Activated CD8-positive, alpha-beta T cell treated with anti-CD3 and anti-CD28 coated beads, Interleukin-2, amount 10 ng/mL, durations not matched to agents 7 days and 5 days (primary cell): ENCODE results near the gene GOSR2. TPM values are rescaled to one million over a fixed set of nuclear protein-coding genes. Genes with fewer than 3 reads are reported as not detected.
"Not testable (repeated sequence)": the region's sequence is repeated elsewhere in the genome, so short reads cannot be mapped to it uniquely, and the experiment has no call there.

Experiments used
- ATAC-seq: fragments of 150-1000 bp; cut with Tn5 transposase; one replicate; pipeline ENCODE4 v1.10.0; 2021; ENCODE audit warnings: moderate library complexity
- CTCF ChIA-PET: fragments of 350-600 bp; sonication (Branson Sonifier 250); formaldehyde crosslinking; loops from one replicate; lab custom pipeline; 2021; ENCODE audit warnings: antibody characterized with exemption; lab: Charles Lee
- POLR2A ChIA-PET: fragments of 350-600 bp; sonication (Branson Sonifier 250); formaldehyde crosslinking; loops from one replicate; lab custom pipeline; 2021; ENCODE audit warnings: antibody characterized with exemption; lab: Charles Lee
- DNase-seq: peaks from one replicate; pipeline ENCODE4 v3.0.0-alpha.2; 2020
- H3K27ac Mint-ChIP-seq: one replicate; pipeline ENCODE4 v1.8.0; 2021; ENCODE audit warnings: mild to moderate bottlenecking, mixed read lengths
- H3K27me3 Mint-ChIP-seq: one replicate; pipeline ENCODE4 v1.8.0; 2021; ENCODE audit warnings: low read depth, mixed read lengths
- H3K36me3 Mint-ChIP-seq: one replicate; pipeline ENCODE4 v1.8.0; 2021; ENCODE audit warnings: low read depth, mixed read lengths
- H3K4me1 Mint-ChIP-seq: one replicate; pipeline ENCODE4 v1.8.0; 2021; ENCODE audit warnings: low read depth, mixed read lengths
- H3K4me3 Mint-ChIP-seq: one replicate; pipeline ENCODE4 v1.8.0; 2021; ENCODE audit warnings: mild to moderate bottlenecking, mixed read lengths
- H3K9me3 Mint-ChIP-seq: one replicate; pipeline ENCODE4 v1.8.0; 2022; ENCODE audit warnings: mixed read lengths; ENCODE audit not compliant: insufficient read depth
- total RNA-seq, 2 experiments: library from RNA; stranded (reverse); gene quantifications; one replicate each; pipeline ENCODE4 v1.2.3, GENCODE V29; 2021

GOSR2 gene
- total RNA-seq, 2 experiments from 2014 or later: 50.6 to 51.5 TPM

DNA sequence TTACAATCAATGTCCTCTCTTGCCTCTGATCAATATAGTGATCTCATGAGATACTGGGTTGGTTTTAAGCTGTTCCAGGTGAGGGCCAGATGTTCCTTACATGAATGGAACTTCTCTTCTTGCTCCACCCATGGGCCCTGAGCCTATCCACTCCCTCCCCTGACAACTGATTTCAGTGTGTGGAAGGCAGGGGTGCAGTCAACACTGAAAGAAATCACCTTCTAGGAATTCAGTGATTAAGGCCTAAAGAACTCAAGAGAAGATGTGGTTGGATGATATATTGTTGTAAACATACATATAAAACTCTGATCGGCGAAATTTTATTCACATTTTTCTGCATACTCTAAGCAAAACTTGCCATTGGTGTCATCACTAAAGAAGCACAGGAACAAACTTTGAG is 6.7 kb upstream of the GOSR2 start:
- ATAC-seq (no peak), DNase-seq (no peak)
- Mint-ChIP-seq H3K4me1 (no peaks in the 10 kb centered on the region), H3K4me3 (no peak overlapping the region), H3K27ac (no peak overlapping the region), H3K27me3 (no peaks in the 10 kb centered on the region), H3K36me3 (no peaks in the 10 kb centered on the region), H3K9me3 (no peaks in the 10 kb centered on the region)
- ChIA-PET CTCF (no interaction called here), POLR2A (no interaction called here)

DNA sequence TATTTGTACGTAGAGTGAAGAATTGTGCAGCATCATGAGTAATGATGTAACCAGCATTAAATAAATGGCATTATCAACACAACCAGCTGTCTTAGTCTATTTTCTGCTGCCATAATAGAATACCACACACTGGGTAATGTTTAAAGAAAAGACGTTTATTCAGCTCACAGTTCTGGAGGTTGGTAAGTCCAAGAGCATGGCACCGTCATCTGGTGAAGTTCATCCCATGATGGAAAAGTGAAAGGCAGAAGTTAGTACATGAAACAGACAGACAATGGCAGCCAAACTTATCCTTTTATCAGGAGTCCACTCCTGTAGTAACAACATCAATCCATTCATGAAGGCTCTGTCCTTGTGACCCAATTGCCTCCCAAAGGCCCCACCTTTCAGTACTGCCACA is 6.3 kb upstream of the GOSR2 start:
- H3K27me3 Mint-ChIP-seq: no peaks in the 10 kb centered on the region
- no peaks in the 10 kb centered on the region for H3K4me1 Mint-ChIP-seq
- H3K27ac Mint-ChIP-seq: no peak overlapping the region
- ATAC-seq (no peak), DNase-seq (no peak)
- H3K4me3 Mint-ChIP-seq: no peak overlapping the region
- H3K36me3 Mint-ChIP-seq: no peaks in the 10 kb centered on the region
- no peaks in the 10 kb centered on the region for H3K9me3 Mint-ChIP-seq
- CTCF ChIA-PET: no interaction called here
- POLR2A ChIA-PET: no interaction called here

DNA sequence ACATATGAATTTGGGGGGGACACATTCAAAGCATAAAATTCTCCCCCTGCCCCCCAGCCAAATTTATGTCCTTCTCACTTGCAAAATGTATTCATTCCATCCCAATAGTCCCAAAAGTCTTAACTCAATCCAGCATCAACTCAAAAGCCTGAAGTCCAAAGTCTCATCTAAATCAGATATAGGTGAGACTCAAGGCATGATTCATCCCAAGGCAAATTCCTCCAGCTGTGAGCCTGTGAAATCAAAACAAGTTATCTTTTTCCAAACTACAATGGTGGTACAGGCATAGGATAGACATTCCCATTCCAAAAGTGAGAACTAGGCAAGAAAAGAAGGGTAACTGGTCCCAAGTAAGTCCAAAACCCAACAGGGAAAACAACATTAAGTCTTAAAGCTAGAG is 5.9 kb upstream of the GOSR2 start:
- DNase-seq: no peak
- no peak overlapping the region for H3K27ac Mint-ChIP-seq
- no peak for ATAC-seq
- ChIA-PET POLR2A (no interaction called here), CTCF (interaction anchor here (2.6 kb wide), 1 partner anchor 25 kb away, joined by 11 read pairs; no protein-coding TSS in a partner anchor)
- H3K4me1 Mint-ChIP-seq: peaks cover 4% of the 10 kb centered on the region
- H3K27me3 Mint-ChIP-seq: no peaks in the 10 kb centered on the region
- no peaks in the 10 kb centered on the region for H3K9me3 Mint-ChIP-seq
- no peaks in the 10 kb centered on the region for H3K36me3 Mint-ChIP-seq
- H3K4me3 Mint-ChIP-seq: no peak overlapping the region

DNA sequence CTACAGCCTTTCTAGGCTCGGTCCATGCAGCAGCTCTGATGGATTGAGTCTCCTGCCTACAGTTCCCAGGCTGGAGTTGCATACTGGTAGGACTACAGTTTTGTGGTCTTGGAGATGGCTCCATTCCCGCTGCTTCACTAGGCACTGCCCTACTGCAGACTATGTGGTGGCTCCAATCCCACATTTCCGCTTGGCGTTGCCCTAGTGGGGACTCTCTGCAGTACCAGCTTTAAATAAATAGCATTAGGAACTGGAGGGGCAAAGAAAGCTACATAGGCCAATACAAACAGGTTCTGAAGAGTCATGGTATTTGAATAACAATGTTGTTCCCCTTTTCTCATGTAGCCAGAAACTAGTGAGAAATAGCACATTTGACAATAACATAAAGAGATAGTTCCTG is 5.4 kb upstream of the GOSR2 start:
- no peak overlapping the region for H3K4me3 Mint-ChIP-seq
- no peak overlapping the region for H3K27ac Mint-ChIP-seq
- DNase-seq (no peak), ATAC-seq (no peak)
- no peaks in the 10 kb centered on the region for H3K27me3 Mint-ChIP-seq
- H3K36me3 Mint-ChIP-seq: no peaks in the 10 kb centered on the region
- peaks cover 6% of the 10 kb centered on the region for H3K4me1 Mint-ChIP-seq
- H3K9me3 Mint-ChIP-seq: no peaks in the 10 kb centered on the region
- ChIA-PET POLR2A (no interaction called here), CTCF (interaction anchor here (2.6 kb wide), 1 partner anchor 24 kb away, joined by 11 read pairs; no protein-coding TSS in a partner anchor)

- POLR2A ChIA-PET: interaction anchor here (0.7 kb wide), 1 partner anchor 16 kb away, joined by 3 read pairs; no protein-coding TSS in a partner anchor
- peak overlapping the region; percentile 65 for H3K27ac Mint-ChIP-seq
- ATAC-seq, H3K9me3 Mint-ChIP-seq, CTCF ChIA-PET, DNase-seq, H3K36me3 Mint-ChIP-seq, H3K27me3 Mint-ChIP-seq: not testable (repeated sequence)
- peaks cover 37% of the 10 kb centered on the region for H3K4me1 Mint-ChIP-seq
- peak overlapping the region; percentile 85 for H3K4me3 Mint-ChIP-seq
These were observed 998 bp upstream of the GOSR2 start for GRCh38 chr17:46921962-46922361.

- H3K4me1 Mint-ChIP-seq: peaks cover 42% of the 10 kb centered on the region
- DNase-seq (no peak), ATAC-seq (no peak)
- H3K27ac Mint-ChIP-seq: peak overlapping the region; percentile 100
- H3K9me3 Mint-ChIP-seq: no peaks in the 10 kb centered on the region
- peaks cover 13% of the 10 kb centered on the region for H3K36me3 Mint-ChIP-seq
- H3K27me3 Mint-ChIP-seq: no peaks in the 10 kb centered on the region
- peak overlapping the region; percentile 85 for H3K4me3 Mint-ChIP-seq
- ChIA-PET POLR2A (interaction anchor here (0.7 kb wide), 1 partner anchor 16 kb away, joined by 3 read pairs; no protein-coding TSS in a partner anchor), CTCF (no interaction called here)
These were observed 515 bp upstream of the GOSR2 start for GRCh38 chr17:46922487-46922803.

DNA sequence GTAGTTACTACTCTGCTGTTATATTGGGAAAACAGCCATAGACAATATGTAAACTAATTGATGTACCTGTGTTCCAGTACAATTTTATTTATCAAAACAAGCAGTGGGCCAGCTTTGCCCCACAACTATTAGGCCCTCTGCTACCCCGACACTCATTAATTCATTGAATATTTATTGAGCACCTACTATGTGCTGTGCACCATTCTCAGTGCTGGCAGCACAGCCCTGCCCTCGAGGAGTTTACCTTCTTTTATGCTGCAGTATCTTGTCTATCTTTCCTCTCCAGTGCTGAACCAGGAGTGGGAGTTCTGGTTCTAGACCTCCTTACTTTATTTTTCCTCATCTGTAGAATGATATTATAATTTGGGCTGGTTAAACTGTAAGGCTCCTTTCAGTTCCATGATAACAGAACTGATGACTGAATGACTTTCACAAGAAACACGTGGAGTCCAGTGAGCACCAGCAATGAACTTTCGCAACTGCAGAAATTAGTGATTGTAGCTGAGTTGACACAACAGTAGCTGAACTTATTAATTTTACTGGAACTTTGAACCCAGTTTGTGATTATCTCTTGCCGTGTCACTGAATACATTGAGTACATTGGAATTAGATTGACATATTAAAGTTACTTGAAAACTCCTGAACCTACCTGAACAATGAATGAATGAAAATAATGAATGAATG is 2.4 kb downstream of the GOSR2 start:
- ATAC-seq: no peak
- no peak for DNase-seq
- POLR2A ChIA-PET: no interaction called here
- H3K27ac Mint-ChIP-seq: no peak overlapping the region
- H3K9me3 Mint-ChIP-seq: no peaks in the 10 kb centered on the region
- CTCF ChIA-PET: interaction anchor here (2.3 to 3.1 kb wide), 2 partner anchors 14 to 17 kb away, joined by 9 to 11 read pairs; no protein-coding TSS in a partner anchor
- peaks cover 52% of the 10 kb centered on the region for H3K4me1 Mint-ChIP-seq
- no peak overlapping the region for H3K4me3 Mint-ChIP-seq
- H3K27me3 Mint-ChIP-seq: no peaks in the 10 kb centered on the region
- H3K36me3 Mint-ChIP-seq: peaks cover 17% of the 10 kb centered on the region

- Mint-ChIP-seq H3K36me3 (peaks cover 42% of the 10 kb centered on the region), H3K9me3 (no peaks in the 10 kb centered on the region), H3K27ac (no peak overlapping the region)
These were observed 5.7 kb downstream of the GOSR2 start for GRCh38 chr17:46928467-46929261.

DNA sequence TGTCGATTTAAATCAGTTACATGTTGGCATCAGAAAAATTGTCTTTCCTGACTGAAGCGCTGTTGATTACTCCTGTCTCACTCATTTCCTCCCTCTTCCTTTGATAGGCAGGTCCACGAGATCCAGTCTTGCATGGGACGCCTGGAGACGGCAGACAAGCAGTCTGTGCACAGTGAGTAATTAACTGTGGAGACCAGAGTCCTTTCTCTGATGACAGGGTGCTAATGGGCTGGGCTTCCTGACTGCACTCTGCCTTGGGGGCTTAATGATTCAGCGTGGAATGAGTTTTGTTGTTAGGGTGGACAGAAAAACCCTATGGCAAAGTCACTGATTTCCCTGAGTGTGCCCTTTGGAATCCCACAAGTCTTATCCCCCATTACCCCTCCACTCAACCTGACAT is 6.5 kb downstream of the GOSR2 start:
- ChIA-PET CTCF (no interaction called here), POLR2A (no interaction called here)
- Mint-ChIP-seq H3K27me3 (no peaks in the 10 kb centered on the region), H3K27ac (no peak overlapping the region), H3K4me1 (peaks cover 44% of the 10 kb centered on the region), H3K9me3 (no peaks in the 10 kb centered on the region), H3K36me3 (peaks cover 49% of the 10 kb centered on the region), H3K4me3 (no peak overlapping the region)
- ATAC-seq: no peak
- no peak for DNase-seq

More at GRCh38 chr17:46928467-46929261, 5.7 kb downstream of the GOSR2 start:
- Mint-ChIP-seq H3K27me3 (no peaks in the 10 kb centered on the region), H3K4me3 (no peak overlapping the region), H3K4me1 (peaks cover 49% of the 10 kb centered on the region)
- POLR2A ChIA-PET: no interaction called here
- DNase-seq (no peak), ATAC-seq (no peak)
- CTCF ChIA-PET: interaction anchor here (3.1 kb wide), 1 partner anchor 11 kb away, joined by 11 read pairs; no protein-coding TSS in a partner anchor

GRCh38 chr17:46930051-46930450 is 7.1 kb downstream of the GOSR2 start:
- no peak overlapping the region for H3K4me3 Mint-ChIP-seq
- peaks cover 53% of the 10 kb centered on the region for H3K36me3 Mint-ChIP-seq
- H3K27ac Mint-ChIP-seq: no peak overlapping the region
- ATAC-seq (no peak), DNase-seq (no peak)
- POLR2A ChIA-PET: no interaction called here
- CTCF ChIA-PET: interaction anchor here (1.2 to 1.3 kb wide), 3 partner anchors 11 to 87 kb away, joined by 3 to 4 read pairs (median 3); no protein-coding TSS in a partner anchor
- H3K9me3 Mint-ChIP-seq: no peaks in the 10 kb centered on the region
- H3K4me1 Mint-ChIP-seq: peaks cover 37% of the 10 kb centered on the region
- no peaks in the 10 kb centered on the region for H3K27me3 Mint-ChIP-seq

- no peaks in the 10 kb centered on the region for H3K9me3 Mint-ChIP-seq
- H3K36me3 Mint-ChIP-seq: peaks cover 59% of the 10 kb centered on the region
- DNase-seq: no peak
- no peaks in the 10 kb centered on the region for H3K27me3 Mint-ChIP-seq
- peaks cover 22% of the 10 kb centered on the region for H3K4me1 Mint-ChIP-seq
- H3K4me3 Mint-ChIP-seq: no peak overlapping the region
- ATAC-seq: no peak
- ChIA-PET POLR2A (interaction anchor here (0.7 kb wide), 1 partner anchor 744 kb away, joined by 3 read pairs; no protein-coding TSS in a partner anchor), CTCF (no interaction called here)
- no peak overlapping the region for H3K27ac Mint-ChIP-seq
These were observed 8.6 kb downstream of the GOSR2 start for GRCh38 chr17:46931596-46931995.
